HepG2 (cell line): Measurements from ENCODE around the gene HK2. TPM values are rescaled to one million over a fixed set of nuclear protein-coding genes. Genes with fewer than 3 reads are reported as not detected.
"Not testable (repeated sequence)": the region's sequence is repeated elsewhere in the genome, so short reads cannot be mapped to it uniquely, and the experiment has no call there.

Experiments used
- ATAC-seq: fragments of 200-7000 bp; cut with Tn5 transposase; 3 replicates; pipeline ENCODE4 v1.9.1; 2020; ENCODE audit warnings: mild to moderate bottlenecking, moderate library complexity
- BruUV-seq: library from RNA; stranded (reverse); fragments of 400-500 nt; replicated peaks from 2 replicates; lab custom pipeline; 2021; lab: Mats Ljungman, UMichigan
- CTCF ChIA-PET: fragments of 300-600 bp; formaldehyde crosslinking; extraction: SDS; loops from one replicate; lab custom pipeline; 2021; ENCODE audit warnings: low total read pairs, inconsistent platforms, low intra/inter-chr PET ratio; lab: Yijun Ruan, JAX
- POLR2A ChIA-PET: fragments of 350-600 bp; sonication (Branson Sonifier 250); formaldehyde crosslinking; loops from one replicate; lab custom pipeline; 2020; ENCODE audit warnings: antibody characterized with exemption, inconsistent platforms; lab: Yijun Ruan, JAX
- DNase-seq: peaks from one replicate; pipeline ENCODE4 v3.0.0-alpha.2; 2015; ENCODE audit warnings: low spot score
- FAIRE-seq: peaks from 3 replicates; lab custom pipeline; 2011; peaks lifted over from hg19 to GRCh38; lab: Jason Lieb, UNC
- H2AFZ ChIP-seq: one replicate; pipeline ENCODE4 v1.6.1; 2011; ENCODE audit warnings: low read length, inconsistent platforms
- H3K27ac ChIP-seq: fragments of 300-600 bp; 3 replicates; pipeline ENCODE4 v1.8.0; 2011; ENCODE audit warnings: mixed run types, mild to moderate bottlenecking, mixed read lengths, low read length, inconsistent platforms; ENCODE audit not compliant: insufficient read depth; ENCODE audit errors: extremely low read length
- H3K27me3 ChIP-seq, 2 experiments: fragments of 200-600 bp in 1 of 2; 2 replicates in 1 of 2; 3 replicates in 1 of 2; pipeline versions ENCODE4 v1.6.0 to v1.8.0; 2011; ENCODE audit warnings: low read length in 2 of 2, mild to moderate bottlenecking in 2 of 2, moderate library complexity in 2 of 2, inconsistent platforms in 1 of 2; ENCODE audit not compliant: insufficient read depth in 2 of 2, control insufficient read depth in 1 of 2
- H3K36me3 ChIP-seq, 2 experiments: fragments of 200-600 bp in 1 of 2; replicated peaks in 1 of 2; 2 replicates in 1 of 2; 3 replicates in 1 of 2; pipeline versions ENCODE4 v1.5.1 to v1.8.0; 2011; ENCODE audit warnings: low read length in 2 of 2, inconsistent platforms in 1 of 2; ENCODE audit not compliant: insufficient read depth in 2 of 2, control insufficient read depth in 1 of 2
- H3K4me1 ChIP-seq: 2 replicates; pipeline ENCODE4 v1.5.1; 2012; ENCODE audit warnings: low read length, inconsistent platforms; ENCODE audit not compliant: insufficient read depth
- H3K4me2 ChIP-seq: 2 replicates; pipeline ENCODE4 v1.6.0; 2011; ENCODE audit warnings: low read depth, low read length, inconsistent platforms
- H3K4me3 ChIP-seq, 3 experiments: fragments of 200-600 bp in 1 of 3; sonication (generic), shearing (Covaris generic) in 1 of 3; replicated peaks in 1 of 3; 2 replicates each; pipeline ENCODE4 v1.5.1; 2011 to 2016; ENCODE audit warnings: low read length in 3 of 3, inconsistent platforms in 2 of 3, low read depth in 2 of 3, mild to moderate bottlenecking in 2 of 3, control low read depth in 1 of 3, mixed read lengths in 1 of 3; ENCODE audit not compliant: insufficient read depth in 1 of 3
- H3K79me2 ChIP-seq: one replicate; pipeline ENCODE4 v1.6.1; 2011; ENCODE audit warnings: low read length, inconsistent platforms; ENCODE audit not compliant: insufficient read depth
- H3K9ac ChIP-seq: 2 replicates; pipeline ENCODE4 v1.6.0; 2011; ENCODE audit warnings: mild to moderate bottlenecking, low read depth, low read length, inconsistent platforms; ENCODE audit not compliant: insufficient read depth
- H3K9me3 ChIP-seq: 2 replicates; pipeline ENCODE4 v1.5.1; 2012; ENCODE audit warnings: mild to moderate bottlenecking, low read length
- H4K20me1 ChIP-seq: 2 replicates; pipeline ENCODE4 v1.6.0; 2011; ENCODE audit warnings: inconsistent platforms, mild to moderate bottlenecking, low read length, moderate library complexity; ENCODE audit not compliant: insufficient read depth
- ATF4 ChIP-seq, 2 experiments: fragments of 450-650 bp in 1 of 2; sonication (generic) in 1 of 2; formaldehyde crosslinking; IDR thresholded peaks; 2 replicates each; pipeline versions ENCODE4 v1.5.0 to v1.8.0; 2020 to 2022; ENCODE audit warnings: mild to moderate bottlenecking in 1 of 2, missing genetic modification reagents in 1 of 2
- FOXM1 ChIP-seq: sonication (generic); formaldehyde crosslinking; IDR thresholded peaks from 2 replicates; pipeline ENCODE4 v1.5.0; 2020; ENCODE audit warnings: missing genetic modification reagents
- GABPA ChIP-seq, 2 experiments: IDR thresholded peaks; 2 replicates each; pipeline ENCODE4 v1.6.1; 2011 to 2016; ENCODE audit warnings: low read depth in 2 of 2, low read length in 1 of 2, missing biosample characterization in 1 of 2, missing genetic modification characterization in 1 of 2
- KDM6A ChIP-seq: IDR thresholded peaks from 2 replicates; pipeline ENCODE4 v1.6.1; 2016; ENCODE audit warnings: low read depth
- NFE2L1 ChIP-seq: sonication (generic); formaldehyde crosslinking; IDR thresholded peaks from 2 replicates; pipeline ENCODE4 v1.4.0; 2020; ENCODE audit warnings: missing genetic modification reagents, mild to moderate bottlenecking, borderline replicate concordance
- PITX1 ChIP-seq: sonication (generic); formaldehyde crosslinking; IDR thresholded peaks from 2 replicates; pipeline ENCODE4 v1.5.1; 2020; ENCODE audit warnings: mild to moderate bottlenecking, missing genetic modification reagents
- STAG1 ChIP-seq: sonication (generic); formaldehyde crosslinking; IDR thresholded peaks from 2 replicates; pipeline ENCODE4 v1.4.0; 2020; ENCODE audit warnings: missing genetic modification reagents
- ZFP1 ChIP-seq: IDR thresholded peaks from 2 replicates; pipeline ENCODE4 v1.6.1; 2016
- ZNF646 ChIP-seq: sonication (generic); formaldehyde crosslinking; IDR thresholded peaks from 2 replicates; pipeline ENCODE4 v1.9.0; 2021; ENCODE audit warnings: mild to moderate bottlenecking, missing genetic modification reagents
- ZNF773 ChIP-seq: sonication (generic); formaldehyde crosslinking; IDR thresholded peaks from 2 replicates; pipeline ENCODE4 v1.4.0; 2020; ENCODE audit warnings: missing genetic modification reagents, borderline replicate concordance
- ZSCAN20 ChIP-seq: sonication (generic); formaldehyde crosslinking; IDR thresholded peaks from 2 replicates; pipeline ENCODE4 v1.4.0; 2020; ENCODE audit warnings: missing genetic modification reagents, mild to moderate bottlenecking, borderline replicate concordance
- WGBS: methylation state at CpG from one replicate; pipeline ENCODE4 v1.1.6; 2017; ENCODE audit warnings: low lambda C conversion rate; 5-methylcytosine and 5-hydroxymethylcytosine counted together
- in situ Hi-C: cut with HindIII; loops from 2 replicates; pipeline ENCODE4 v1.10.0; 2017; ENCODE audit warnings: low pct_unique_long_range_greater_than_20kb; ENCODE audit not compliant: extremely low pct_ligation_motif_present
- intact Hi-C: fragments of 100-400 bp; cut with micrococcal nuclease; formaldehyde crosslinking; loops from one replicate; pipeline ENCODE4 v1.10.0; 2022; ENCODE audit not compliant: unreplicated experiment
- polyA plus RNA-seq, 8 experiments: library from polyadenylated mRNA; depleted of rRNA in 3 of 8; stranded (reverse) in 7 of 8; unstranded in 1 of 8; fragments of >200 nt; fragmentation: Illumina TruSeq in 4 of 8; extraction: Trizol in 4 of 8; gene quantifications; 2 replicates each; pipeline versions ENCODE4 v1.2.1 to v1.2.3, GENCODE V29; 2011 to 2016; ENCODE audit warnings: low read depth in 4 of 8, missing spikeins in 1 of 8, mixed read lengths in 1 of 8; ENCODE audit not compliant: insufficient read depth in 1 of 8
- total RNA-seq, 5 experiments: library from RNA; depleted of rRNA; stranded (reverse); fragments of >200 nt; fragmentation: Illumina TruSeq; extraction: Trizol; gene quantifications; 2 replicates each; pipeline ENCODE4 v1.2.3, GENCODE V29; 2016; ENCODE audit warnings: low read depth in 1 of 5

The HK2 gene
- total and polyA plus RNA-seq, 2 of the 13 experiments (the other 11 are each of a cell fraction or from before 2014, with no cell fraction given), result 13.2 to 101 TPM

- H3K4me3 ChIP-seq, H3K27ac ChIP-seq, CTCF ChIA-PET, ATAC-seq, H3K4me2 ChIP-seq, H3K9ac ChIP-seq, DNase-seq, H3K27me3 ChIP-seq, H3K9me3 ChIP-seq, H2AFZ ChIP-seq, POLR2A ChIA-PET, H3K36me3 ChIP-seq, FAIRE-seq, intact Hi-C loops, BruUV-seq, H4K20me1 ChIP-seq, H3K79me2 ChIP-seq, in situ Hi-C loops: not testable (repeated sequence)
- WGBS, result 84% methylated on average over 2 of the region's 2 CpGs
- H3K4me1 ChIP-seq, result peaks cover 18% of the 10 kb centered on the region
These were observed 66.3 kb downstream of the HK2 start for GRCh38 chr2:74900225-74900624.

- ChIA-PET POLR2A (no interaction called here), CTCF (no interaction called here)
- WGBS, result 10% methylated on average over 3 of the region's 3 CpGs
- no TSS peak for BruUV-seq
- H3K36me3 ChIP-seq, result no peaks in the 10 kb centered on the region
- no peak for FAIRE-seq
- no peaks in the 10 kb centered on the region for H3K79me2 ChIP-seq
- peak; percentile 77 for DNase-seq
- intact Hi-C loops, result no loop called here
- H3K4me1 ChIP-seq, result peaks cover 27% of the 10 kb centered on the region
- H3K27ac ChIP-seq, result no peak overlapping the region
- H3K9me3 ChIP-seq, result no peaks in the 10 kb centered on the region
- peak overlapping the region; percentile 20 for H3K4me2 ChIP-seq
- peak; percentile 90 for ATAC-seq
- no peaks in the 10 kb centered on the region for H3K27me3 ChIP-seq
- in situ Hi-C loops, result no loop called here
- H4K20me1 ChIP-seq, result no peaks in the 10 kb centered on the region
- H2AFZ ChIP-seq, result no peak overlapping the region
- no peak overlapping the region for H3K4me3 ChIP-seq
- no peak overlapping the region for H3K9ac ChIP-seq
- TF ChIP-seq STAG1 (CRISPR knock-in tag) (no peak), GABPA (IDR thresholded peaks at IDR 0.05; ENCODE audit: low read depth, low read length) (no peak), GABPA (CRISPR knock-in tag; IDR thresholded peaks at IDR 0.05; ENCODE audit: low read depth) (no peak), FOXM1 (CRISPR knock-in tag) (no peak), NFE2L1 (CRISPR knock-in tag) (no peak), ZSCAN20 (CRISPR knock-in tag) (no peak), ATF4 (CRISPR knock-in tag; IDR thresholded peaks at IDR 0.05) (peak in 1 of 2 experiments; percentile 19; a peak in 1 of 4 replicates), PITX1 (CRISPR knock-in tag) (peak; percentile 42; the same call in 1 of the 2 replicates), ZFP1 (CRISPR knock-in tag) (no peak), ZNF646 (CRISPR knock-in tag) (0 out of 2 replicates have a peak, but pooled peaks have one; percentile 53), KDM6A (CRISPR knock-in tag) (no peak), ZNF773 (CRISPR knock-in tag) (no peak)
These were observed 68.4 kb downstream of the HK2 start for GRCh38 chr2:74902281-74902860.
